Islet precursor cell (in vitro differentiated cells): Measurements from ENCODE around the gene CCNL1.

Source experiments
- DNase-seq: peaks from one replicate; pipeline ENCODE4 v3.0.0-alpha.2; 2018

CCNL1 gene

GRCh38 chr3:157142315-157142714 lies 17.6 kb downstream of the CCNL1 start:
- no peak for DNase-seq

DNA sequence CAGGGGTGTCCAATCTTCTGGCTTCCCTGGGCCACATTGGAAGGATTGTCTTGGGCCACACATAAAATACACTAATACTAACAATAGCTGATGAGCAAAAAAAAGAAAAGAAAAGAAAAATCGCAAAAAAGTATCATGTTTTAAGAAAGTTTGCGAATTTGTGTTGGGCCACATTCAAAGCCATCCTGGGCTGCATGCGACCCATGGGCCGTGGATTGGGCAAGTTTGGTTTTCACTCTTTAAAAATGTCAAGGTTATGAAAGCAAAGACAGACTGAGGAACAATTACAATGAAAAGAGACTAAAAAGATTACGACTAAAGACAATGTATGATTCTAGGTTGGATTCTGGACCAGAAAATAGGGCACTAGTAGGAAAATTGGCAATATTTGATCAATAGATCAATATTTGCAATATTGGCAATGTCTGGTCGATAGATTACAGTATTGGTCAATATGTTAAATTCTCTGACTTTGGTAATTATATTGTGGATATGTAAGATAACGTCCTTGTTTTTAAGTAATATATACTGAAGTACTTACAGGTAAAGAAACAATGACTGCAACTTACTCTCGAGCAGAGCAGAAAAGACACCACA lies 19.9 kb downstream of the CCNL1 start:
- DNase-seq, result no peak

GRCh38 chr3:157136647-157137387 lies 23.1 kb downstream of the CCNL1 start:
- DNase-seq, result no peak

DNA sequence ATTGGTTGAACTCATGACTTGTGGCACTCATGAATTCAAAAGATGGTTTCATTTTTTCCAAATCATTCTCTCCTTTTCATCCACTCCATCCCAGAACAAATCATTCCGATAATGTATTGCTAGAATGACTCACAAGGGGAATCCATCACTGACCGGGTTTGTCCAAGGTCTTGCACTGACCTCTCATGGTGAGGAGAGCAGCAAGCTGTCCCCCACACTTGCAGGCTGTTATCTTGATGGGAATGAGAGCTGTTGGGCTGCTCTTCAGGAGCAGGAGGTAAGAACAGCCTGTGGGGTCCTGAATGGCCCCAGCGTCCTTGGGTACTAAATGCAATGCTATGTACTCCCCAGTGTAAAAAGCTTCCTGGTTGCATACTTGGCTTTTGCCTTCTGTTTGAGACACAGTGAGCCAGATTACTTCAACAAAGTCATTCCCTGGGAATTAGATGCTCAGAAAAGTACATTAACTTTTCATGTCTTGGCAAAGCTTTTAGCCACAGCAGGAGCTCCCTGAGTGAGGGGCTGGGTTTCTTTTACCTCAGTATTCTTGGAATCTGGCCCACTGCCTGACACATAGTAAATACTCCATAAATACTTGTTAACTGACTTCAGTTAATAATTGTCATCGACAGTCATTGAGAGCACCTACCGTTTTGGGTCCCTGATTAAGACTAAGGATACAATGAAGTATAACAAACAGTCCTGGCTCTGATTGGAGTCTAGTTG lies 24.1 kb downstream of the CCNL1 start:
- no peak for DNase-seq

DNA sequence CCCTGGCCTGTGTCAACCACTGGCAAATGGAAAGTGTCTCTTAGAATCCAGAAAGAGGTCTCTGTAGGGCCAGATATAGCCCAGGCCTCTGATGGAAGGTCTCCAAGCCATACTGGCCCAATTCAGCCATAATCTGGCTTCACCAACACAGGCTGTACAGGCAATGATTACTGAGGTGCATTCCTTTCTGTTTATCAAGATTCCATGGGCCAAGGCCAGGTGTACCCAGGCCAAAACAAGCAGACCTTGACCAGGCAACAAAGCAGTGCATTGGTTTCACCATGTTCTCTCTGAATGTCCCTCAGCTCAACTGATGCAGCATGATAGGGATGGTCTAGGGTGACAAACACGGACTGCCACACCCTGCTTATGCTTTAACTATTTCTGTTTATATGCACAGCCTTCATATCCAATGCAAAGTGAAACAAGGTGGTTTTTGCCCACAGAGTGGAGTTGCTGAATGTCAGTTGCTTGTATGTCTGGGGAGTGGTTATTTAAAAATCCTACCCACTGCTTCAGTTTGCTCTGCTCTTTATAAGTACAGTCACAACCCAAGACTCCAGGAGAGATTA lies 25.2 kb downstream of the CCNL1 start:
- DNase-seq, result no peak

DNA sequence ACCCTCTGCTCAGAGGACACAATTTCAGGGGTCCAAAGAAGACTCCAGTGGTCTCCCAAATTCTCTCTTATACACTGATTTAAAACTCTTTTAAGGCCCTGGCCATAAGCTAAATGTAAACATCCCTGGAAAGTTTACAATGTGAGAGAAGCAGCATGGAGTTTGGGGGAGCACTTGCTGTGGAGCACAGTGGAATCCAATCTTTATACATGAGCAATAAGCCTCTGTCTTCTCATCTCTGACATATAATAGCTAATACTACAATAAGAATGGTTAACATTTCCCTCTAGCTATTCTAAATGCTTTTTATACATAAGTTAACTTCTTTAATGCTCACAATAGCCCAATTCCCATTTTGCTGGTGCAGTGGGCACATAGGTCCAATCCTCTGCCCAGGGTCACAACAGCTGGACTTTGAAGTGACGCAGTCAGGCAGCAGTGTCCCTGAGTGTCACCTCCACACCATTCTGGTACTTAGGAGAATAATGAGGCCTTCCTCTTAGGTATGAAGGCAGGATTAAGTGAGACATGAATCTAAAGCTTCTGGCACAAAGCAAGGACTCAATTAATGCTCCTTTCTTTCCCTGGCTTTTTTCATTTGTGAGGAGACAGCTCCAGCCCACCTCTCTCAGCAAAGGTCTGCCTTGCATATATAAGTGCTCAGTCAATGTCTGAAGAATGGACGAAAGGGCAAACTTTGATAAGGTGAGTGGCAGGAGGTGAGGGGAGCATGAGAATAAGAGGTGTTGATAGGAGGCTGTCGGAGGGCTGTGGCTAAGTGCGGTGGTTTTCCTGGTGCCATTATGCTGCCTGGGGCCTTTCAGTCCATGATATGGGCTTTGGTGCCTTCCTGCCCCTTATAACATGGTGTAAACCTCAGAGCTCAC lies 26.3 kb downstream of the CCNL1 start:
- no peak for DNase-seq

DNA sequence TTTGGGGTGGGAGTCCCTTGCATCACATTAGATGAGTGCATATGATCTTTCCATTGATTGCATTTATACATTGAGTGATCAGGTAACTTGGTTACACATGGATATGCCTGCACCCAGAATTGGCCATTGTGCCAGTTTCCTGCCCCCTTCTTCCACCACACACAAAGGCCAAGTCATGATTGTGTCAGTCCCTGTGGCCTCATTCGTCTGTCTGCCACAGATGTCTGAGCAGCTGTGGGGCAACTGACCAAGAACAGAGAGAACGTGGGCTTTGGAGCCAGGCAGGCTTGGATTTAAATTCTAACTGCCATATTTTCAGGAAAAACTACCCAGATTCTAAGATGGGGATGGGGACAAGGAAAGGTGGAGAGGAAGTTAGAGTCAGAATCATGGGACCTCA lies 27.0 kb downstream of the CCNL1 start:
- no peak for DNase-seq

- DNase-seq, result no peak
Observed at GRCh38 chr3:157132341-157132740, 27.6 kb downstream of the CCNL1 start.

- DNase-seq, result no peak
Observed at GRCh38 chr3:157131861-157132260, 28.1 kb downstream of the CCNL1 start.

DNA sequence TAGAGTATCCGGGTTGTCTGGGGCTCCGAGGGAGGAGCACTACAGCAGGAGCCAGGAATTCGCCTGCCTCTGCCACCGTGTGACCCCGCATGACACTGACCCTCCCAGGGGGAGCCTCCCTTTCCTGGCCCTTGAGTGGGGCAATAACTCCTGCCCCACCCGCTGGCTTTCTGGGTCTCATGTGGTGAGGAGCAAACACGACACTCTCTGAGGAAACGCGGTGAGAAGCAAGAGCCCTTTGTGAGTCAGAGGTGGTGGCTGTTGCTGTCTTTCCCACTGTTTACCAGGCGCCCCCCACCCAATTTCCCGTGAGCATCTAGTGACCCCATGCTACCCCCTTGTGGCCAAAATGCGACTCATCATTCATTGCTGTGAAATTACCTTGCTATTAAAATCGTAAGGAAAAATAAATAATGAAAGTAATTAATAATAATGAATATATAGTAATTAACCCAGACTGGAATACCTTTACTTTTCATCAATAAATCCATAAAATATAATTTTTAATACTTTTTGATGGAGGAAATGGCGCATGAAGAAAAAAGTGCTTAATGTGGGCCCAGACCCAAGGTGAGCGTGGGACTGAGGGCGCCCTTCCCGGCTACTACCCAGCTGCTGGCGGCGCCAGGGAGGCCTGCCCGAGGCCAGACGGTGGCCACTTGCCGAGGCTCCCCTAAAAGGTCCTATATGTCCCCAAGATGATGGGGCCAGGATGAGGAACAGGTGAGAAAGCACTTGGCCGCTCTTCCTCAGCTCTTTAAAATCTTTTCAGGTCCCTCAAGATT lies 29.3 kb downstream of the CCNL1 start:
- peak; percentile 94 for DNase-seq

GRCh38 chr3:157129803-157130466 lies 30.0 kb downstream of the CCNL1 start:
- peak; percentile 85 for DNase-seq

DNA sequence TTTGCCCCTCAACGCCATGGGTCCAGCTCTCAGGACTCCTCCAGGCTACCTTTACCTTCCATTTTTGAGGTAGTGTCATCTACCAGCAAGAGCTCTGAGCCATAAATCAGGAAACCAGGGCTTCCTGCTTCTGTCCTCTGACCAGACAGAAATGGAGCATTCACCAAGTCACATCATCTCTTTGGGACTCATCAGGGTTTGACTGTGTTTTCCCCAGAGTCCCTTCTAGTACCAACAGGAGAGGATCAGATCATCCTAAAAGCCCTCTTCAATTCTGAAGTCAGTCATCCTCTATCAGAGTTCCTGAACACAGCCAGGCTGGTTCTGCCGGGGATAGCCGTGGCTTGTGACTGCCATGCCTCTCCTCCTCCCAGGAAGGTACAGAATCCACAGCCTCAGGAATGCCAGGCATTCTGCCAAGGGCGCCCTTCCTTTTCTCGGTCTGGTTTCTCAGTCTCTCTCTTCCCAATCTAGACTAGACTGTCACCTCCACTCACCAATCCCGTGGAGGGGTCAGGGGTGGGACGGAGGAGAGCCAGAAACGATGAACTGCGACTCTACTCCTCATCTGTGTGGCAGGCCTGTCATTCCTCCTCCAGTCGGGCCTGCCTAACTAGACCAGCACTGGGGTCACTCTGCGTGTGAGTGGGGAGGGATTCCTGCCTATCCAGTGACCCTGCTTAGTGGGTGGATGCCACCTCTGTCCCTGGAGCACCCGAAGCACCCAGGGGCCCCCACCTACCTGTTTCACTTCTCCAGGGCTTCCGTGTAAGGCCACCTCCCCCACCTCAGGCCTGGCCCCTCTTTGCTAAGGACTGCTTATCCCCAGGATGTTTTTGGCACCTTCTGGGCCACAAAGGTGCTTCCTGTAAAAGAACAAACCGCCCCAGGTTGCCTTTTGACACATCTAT lies 30.9 kb downstream of the CCNL1 start:
- peak; percentile 87 for DNase-seq

GRCh38 chr3:157127831-157128767 lies 31.8 kb downstream of the CCNL1 start:
- DNase-seq, result peak; percentile 97

- DNase-seq, result no peak
Observed at GRCh38 chr3:157127268-157127667, 32.7 kb downstream of the CCNL1 start.

DNA sequence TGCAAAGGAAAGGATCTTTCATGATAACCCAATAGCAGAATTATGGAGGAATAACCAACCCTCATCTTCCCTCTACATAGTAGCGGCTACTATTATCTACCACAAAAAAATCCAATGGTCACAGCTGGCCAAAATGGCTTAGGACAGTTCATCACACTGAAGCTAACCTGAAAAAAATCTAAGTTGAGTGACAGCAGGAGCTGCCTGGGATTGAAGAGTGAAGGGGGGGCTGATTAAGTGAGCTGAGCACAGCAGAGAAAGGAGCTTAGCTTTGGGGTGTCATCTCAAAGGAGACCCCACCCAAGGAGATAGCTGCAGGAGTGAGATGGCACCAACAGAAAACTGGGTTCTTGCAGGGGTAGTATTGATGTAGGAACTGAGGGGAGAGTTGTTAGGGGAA lies 33.6 kb downstream of the CCNL1 start:
- no peak for DNase-seq

GRCh38 chr3:157125101-157125500 lies 34.8 kb downstream of the CCNL1 start:
- DNase-seq, result peak; percentile 70

GRCh38 chr3:157123621-157124020 lies 36.3 kb downstream of the CCNL1 start:
- no peak for DNase-seq

GRCh38 chr3:157122832-157123427 lies 37.0 kb downstream of the CCNL1 start:
- no peak for DNase-seq

GRCh38 chr3:157122116-157122515 lies 37.8 kb downstream of the CCNL1 start:
- DNase-seq, result peak; percentile 75
